H1 (cell line): ENCODE results near the gene GALNT7.

ENCODE experiments used
- ASH2L ChIP-seq: fragments of 200-600, 300-600 bp; sonication (generic); IDR thresholded peaks from one replicate; pipeline ENCODE4 v1.7.1; 2017; ENCODE audit warnings: low read length
- CHD2 ChIP-seq: IDR thresholded peaks from 2 replicates; pipeline ENCODE4 v1.6.1; 2012; ENCODE audit warnings: low read length, improper control_type of control experiment
- CREB1 ChIP-seq: IDR thresholded peaks from 2 replicates; pipeline ENCODE4 v1.6.1; 2012; ENCODE audit warnings: inconsistent platforms
- CTCF ChIP-seq, 3 experiments: IDR thresholded peaks; 1 replicate in 2 of 3; 2 replicates in 1 of 3; pipeline versions ENCODE4 v1.5.1 to v1.6.1; 2011; ENCODE audit warnings: low read length in 3 of 3, mild to moderate bottlenecking in 3 of 3, inconsistent platforms in 2 of 3, low read depth in 1 of 3, moderate library complexity in 1 of 3; ENCODE audit not compliant: insufficient read depth in 1 of 3; ENCODE audit errors: control extremely low read depth in 1 of 3
- JUND ChIP-seq: IDR thresholded peaks from 2 replicates; pipeline ENCODE4 v1.6.1; 2011; ENCODE audit warnings: mild to moderate bottlenecking, improper control_type of control experiment, low read length
- POLR2A ChIP-seq, 2 experiments: IDR thresholded peaks; 1 replicate in 1 of 2; 2 replicates in 1 of 2; pipeline ENCODE4 v1.6.1; 2011; ENCODE audit warnings: low read depth in 2 of 2, low read length in 2 of 2, mild to moderate bottlenecking in 2 of 2; ENCODE audit errors: control extremely low read depth in 1 of 2
- SIN3A ChIP-seq, 2 experiments: IDR thresholded peaks in 1 of 2; conservative IDR thresholded peaks in 1 of 2; 2 replicates each; pipeline ENCODE4 v1.6.1; 2011 to 2012; ENCODE audit warnings: low read length in 2 of 2, improper control_type of control experiment in 1 of 2, low read depth in 1 of 2, mild to moderate bottlenecking in 1 of 2
- SP1 ChIP-seq: IDR thresholded peaks from 2 replicates; pipeline ENCODE4 v1.6.1; 2011; ENCODE audit warnings: low read depth, low read length
- TF ChIP-seq, protein P1 (sequence below): IDR thresholded peaks from 2 replicates; pipeline ENCODE4 v1.6.1; 2012; ENCODE audit warnings: low read length, inconsistent platforms
- TF ChIP-seq, protein P2 (sequence below): IDR thresholded peaks from 2 replicates; pipeline ENCODE4 v1.6.1; 2012; ENCODE audit warnings: inconsistent platforms

GRCh38 chr4:173211222-173211621 lies 42.6 kb downstream of the GALNT7 start:
- TF ChIP-seq CTCF (IDR thresholded peaks at IDR 0.05; ENCODE audit: control extremely low read depth in 1 of 3, insufficient read depth in 1 of 3, low read depth in 1 of 3, low read length in 3 of 3) = no peak
- no peak for TF ChIP-seq POLR2A (IDR thresholded peaks at IDR 0.05; ENCODE audit: control extremely low read depth in 1 of 2, low read depth in 2 of 2, low read length in 2 of 2)
- TF ChIP-seq CREB1 = no peak
- no peak for TF ChIP-seq SP1
- TF ChIP-seq ASH2L = no peak
- TF ChIP-seq, protein P1, sequence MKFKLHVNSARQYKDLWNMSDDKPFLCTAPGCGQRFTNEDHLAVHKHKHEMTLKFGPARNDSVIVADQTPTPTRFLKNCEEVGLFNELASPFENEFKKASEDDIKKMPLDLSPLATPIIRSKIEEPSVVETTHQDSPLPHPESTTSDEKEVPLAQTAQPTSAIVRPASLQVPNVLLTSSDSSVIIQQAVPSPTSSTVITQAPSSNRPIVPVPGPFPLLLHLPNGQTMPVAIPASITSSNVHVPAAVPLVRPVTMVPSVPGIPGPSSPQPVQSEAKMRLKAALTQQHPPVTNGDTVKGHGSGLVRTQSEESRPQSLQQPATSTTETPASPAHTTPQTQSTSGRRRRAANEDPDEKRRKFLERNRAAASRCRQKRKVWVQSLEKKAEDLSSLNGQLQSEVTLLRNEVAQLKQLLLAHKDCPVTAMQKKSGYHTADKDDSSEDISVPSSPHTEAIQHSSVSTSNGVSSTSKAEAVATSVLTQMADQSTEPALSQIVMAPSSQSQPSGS = no peak
- no peak for TF ChIP-seq CHD2
- TF ChIP-seq SIN3A (conservative IDR thresholded peaks at IDR 0.05 in 1 of 2, IDR thresholded peaks at IDR 0.05 in 1 of 2; ENCODE audit: low read depth in 1 of 2, low read length in 2 of 2) = no peak
- no peak for TF ChIP-seq JUND
- TF ChIP-seq, protein P2, sequence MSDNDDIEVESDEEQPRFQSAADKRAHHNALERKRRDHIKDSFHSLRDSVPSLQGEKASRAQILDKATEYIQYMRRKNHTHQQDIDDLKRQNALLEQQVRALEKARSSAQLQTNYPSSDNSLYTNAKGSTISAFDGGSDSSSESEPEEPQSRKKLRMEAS = no peak
